HG03025 (cell line): Measurements from ENCODE around the gene ANKIB1.
"Not testable (repeated sequence)": the region's sequence is repeated elsewhere in the genome, so short reads cannot be mapped to it uniquely, and the experiment has no call there.

Source experiments
- ATAC-seq: cut with Tn5 transposase; IDR thresholded peaks from one replicate; pipeline ENCODE4 v1.9.1; 2021; ENCODE audit warnings: mild to moderate bottlenecking, moderate library complexity; ENCODE audit not compliant: unreplicated experiment, low FRiP score

The ANKIB1 gene, protein sequence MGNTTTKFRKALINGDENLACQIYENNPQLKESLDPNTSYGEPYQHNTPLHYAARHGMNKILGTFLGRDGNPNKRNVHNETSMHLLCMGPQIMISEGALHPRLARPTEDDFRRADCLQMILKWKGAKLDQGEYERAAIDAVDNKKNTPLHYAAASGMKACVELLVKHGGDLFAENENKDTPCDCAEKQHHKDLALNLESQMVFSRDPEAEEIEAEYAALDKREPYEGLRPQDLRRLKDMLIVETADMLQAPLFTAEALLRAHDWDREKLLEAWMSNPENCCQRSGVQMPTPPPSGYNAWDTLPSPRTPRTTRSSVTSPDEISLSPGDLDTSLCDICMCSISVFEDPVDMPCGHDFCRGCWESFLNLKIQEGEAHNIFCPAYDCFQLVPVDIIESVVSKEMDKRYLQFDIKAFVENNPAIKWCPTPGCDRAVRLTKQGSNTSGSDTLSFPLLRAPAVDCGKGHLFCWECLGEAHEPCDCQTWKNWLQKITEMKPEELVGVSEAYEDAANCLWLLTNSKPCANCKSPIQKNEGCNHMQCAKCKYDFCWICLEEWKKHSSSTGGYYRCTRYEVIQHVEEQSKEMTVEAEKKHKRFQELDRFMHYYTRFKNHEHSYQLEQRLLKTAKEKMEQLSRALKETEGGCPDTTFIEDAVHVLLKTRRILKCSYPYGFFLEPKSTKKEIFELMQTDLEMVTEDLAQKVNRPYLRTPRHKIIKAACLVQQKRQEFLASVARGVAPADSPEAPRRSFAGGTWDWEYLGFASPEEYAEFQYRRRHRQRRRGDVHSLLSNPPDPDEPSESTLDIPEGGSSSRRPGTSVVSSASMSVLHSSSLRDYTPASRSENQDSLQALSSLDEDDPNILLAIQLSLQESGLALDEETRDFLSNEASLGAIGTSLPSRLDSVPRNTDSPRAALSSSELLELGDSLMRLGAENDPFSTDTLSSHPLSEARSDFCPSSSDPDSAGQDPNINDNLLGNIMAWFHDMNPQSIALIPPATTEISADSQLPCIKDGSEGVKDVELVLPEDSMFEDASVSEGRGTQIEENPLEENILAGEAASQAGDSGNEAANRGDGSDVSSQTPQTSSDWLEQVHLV

DNA sequence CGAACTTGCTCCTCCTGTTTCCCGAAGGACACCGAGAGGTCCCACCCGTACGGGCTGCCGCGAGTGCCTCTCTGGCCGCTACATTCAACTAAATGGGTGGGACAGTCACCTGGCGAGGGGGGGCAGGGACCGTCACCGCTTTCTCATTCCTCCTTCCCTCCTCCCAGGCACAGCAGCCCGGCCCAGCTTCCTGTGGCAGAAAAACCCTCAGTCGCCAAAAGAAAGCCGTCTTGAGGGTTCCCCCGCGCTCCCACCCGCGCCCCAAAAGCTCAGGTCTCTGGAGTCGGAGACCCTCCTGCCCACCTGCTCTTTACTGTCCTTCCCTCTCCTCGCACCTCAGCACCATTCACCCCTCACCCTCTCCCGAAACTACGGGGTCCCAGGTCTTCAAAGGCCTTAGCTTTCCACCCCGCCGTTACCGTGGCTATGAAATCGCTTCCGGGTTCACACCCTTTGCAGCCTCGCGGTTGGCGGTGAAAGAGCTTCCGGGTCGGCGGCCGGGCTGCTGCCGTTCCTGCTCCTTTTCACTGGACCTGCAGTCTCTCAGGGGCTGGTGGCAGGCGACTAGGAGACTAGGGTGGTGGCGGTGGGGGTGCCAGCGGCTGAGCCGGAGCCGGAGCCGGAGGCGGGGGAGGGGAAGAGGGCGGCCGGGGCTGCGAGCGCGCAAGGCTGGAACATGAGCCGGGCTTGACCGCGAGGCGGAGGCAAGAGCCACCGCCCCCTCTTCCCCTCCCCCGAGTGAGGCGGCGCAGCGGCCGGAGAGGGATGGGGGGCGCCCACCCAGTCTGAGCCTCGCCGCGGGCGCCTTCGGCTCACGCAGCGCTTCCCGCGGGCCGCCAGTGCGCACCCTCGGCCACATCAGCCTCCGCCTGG is at the start of gene ANKIB1, which contains the start of gene KRIT1:
ANKIB1 (plus strand) TSS at position 488 of the 873 bp plus-strand sequence. CDS start 49,005 bp downstream, outside the sequence.
KRIT1 (minus strand) TSS at position 428 of the 873 bp plus-strand sequence. CDS start 3,779 bp downstream, outside the sequence.
- peak; percentile 77 for ATAC-seq

- no peak for ATAC-seq
These were observed 45.0 kb upstream of the ANKIB1 start for GRCh38 chr7:92200791-92201190.

DNA sequence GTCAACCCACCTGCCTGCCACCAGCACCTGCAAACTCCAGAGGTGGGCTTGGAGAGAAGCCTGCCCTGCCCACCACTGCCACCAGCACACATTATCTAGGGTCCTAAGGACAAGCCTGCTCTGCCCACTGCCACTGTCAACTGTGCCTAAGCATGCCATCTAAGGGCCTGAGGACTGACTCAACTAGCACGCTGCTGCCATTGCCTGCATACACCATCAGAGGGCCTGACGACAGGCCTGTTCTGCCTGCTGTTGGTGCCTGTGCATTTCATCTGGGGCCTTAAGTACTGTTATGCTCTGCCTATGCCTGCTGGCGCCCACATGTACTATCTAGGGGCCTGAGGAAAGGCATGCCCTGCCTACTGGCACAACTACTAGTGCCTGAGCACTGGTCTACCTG is 39.8 kb upstream of the ANKIB1 start:
- ATAC-seq = no peak

DNA sequence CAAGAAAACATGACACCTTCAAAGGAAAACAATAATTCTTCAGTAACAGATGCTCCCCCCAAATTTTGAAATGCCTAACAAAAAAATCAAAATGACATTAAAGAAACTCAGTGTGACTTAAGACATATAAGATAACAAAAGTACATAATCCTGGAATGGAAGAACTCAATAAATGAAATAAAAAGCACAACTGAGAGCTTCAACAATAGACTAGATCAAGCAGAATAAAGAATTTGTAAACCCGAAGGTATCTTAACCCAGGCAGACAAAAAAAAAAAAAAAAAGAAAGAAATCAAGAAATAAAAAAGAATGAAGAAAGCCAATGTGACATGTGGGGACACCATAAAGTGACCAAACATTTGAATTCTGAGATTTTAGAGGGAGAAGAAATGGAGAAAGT is 39.1 kb upstream of the ANKIB1 start:
- no peak for ATAC-seq

DNA sequence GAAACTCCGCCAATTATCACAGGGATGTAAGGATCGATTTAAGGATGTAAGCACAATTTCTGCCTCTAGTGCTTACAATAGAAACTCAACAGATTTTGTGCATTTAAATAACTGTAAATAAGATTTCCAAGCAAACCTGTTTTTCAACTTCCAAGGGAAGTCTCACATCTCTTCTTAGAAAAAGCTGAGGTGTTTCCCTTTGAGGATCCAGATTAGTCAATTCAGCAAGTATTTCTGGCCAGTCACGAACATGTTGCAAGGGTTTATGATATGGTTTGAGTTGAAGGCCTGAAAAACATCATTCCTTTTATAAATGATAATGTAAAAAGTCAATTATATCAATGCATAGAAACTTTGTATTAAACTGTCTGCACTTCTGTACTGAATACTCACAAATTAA is 24.0 kb upstream of the ANKIB1 start:
- no peak for ATAC-seq

DNA sequence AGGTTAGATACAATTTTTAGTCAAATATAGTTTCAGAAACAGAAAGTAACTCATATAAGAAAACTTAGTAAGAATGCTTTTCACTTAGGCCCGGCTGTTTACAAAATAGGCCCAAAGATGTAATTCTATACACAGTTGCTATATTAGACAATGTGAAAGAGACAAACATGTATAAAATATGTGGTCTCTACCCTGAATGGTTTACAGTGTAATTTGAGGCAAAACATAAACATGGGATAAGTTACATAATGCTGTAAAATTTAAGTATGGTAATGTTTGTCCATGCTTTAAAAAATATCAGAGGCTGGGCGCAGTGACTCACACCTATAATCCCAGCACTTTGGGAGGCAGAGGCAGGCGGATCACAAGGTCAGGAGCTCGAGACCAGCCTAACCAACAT is 18.8 kb upstream of the ANKIB1 start:
- no peak for ATAC-seq

- ATAC-seq = no peak
These were observed 17.7 kb upstream of the ANKIB1 start for GRCh38 chr7:92228100-92228499.

DNA sequence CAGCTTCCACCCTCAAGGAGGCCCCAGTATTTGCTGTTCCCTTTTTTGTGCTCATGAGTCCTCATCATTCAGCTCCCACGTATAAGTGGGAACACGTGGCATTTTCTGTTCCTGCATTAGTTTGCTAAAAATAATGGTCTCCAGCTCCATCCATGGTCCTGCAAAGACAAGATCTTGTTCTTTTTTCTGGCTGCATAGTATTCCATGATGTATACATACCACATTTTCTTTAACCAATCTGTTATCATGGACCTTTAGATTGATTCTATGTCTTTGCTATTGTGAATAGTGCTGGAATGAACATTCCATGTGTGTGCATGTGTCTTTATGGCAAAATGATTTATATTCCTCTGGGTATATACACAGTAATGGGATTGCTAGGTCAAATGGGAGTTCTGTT is 17.0 kb upstream of the ANKIB1 start:
- no peak for ATAC-seq

GRCh38 chr7:92230547-92230946 is 15.2 kb upstream of the ANKIB1 start:
- ATAC-seq = no peak

- no peak for ATAC-seq
These were observed 2.8 kb upstream of the ANKIB1 start for GRCh38 chr7:92242972-92243371.

DNA sequence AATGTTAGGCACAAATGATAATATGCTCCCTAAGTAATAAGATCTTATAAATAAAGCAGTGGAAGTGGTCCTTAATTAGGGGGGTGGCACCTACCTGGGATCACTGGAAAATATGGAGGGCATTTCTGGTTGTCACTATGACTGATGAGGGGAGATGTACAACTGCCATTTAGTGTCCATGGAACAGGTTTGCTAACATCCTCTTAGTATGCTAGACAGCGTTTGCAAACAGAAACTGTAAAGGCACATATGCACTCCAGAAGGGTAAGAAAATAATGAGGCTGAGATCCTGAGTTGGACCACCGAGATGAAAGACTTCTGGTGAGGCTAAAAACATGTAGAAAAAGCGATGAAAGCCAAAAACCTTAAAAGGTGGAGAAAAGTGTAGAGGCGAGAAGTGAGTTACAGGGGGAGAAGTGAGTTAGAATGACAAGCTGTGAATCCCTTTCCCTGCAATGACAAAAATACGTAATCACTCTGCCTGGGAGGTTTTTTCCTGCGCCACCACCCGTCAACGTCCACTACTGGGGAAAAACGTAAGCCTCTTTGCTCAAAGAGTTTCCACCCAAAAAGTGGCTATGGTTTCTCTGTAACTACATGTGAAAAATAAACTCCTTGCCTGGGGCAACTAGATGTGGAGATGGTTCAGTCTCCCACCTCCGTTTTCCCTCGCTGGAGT is 827 bp upstream of the ANKIB1 start:
- no peak for ATAC-seq

DNA sequence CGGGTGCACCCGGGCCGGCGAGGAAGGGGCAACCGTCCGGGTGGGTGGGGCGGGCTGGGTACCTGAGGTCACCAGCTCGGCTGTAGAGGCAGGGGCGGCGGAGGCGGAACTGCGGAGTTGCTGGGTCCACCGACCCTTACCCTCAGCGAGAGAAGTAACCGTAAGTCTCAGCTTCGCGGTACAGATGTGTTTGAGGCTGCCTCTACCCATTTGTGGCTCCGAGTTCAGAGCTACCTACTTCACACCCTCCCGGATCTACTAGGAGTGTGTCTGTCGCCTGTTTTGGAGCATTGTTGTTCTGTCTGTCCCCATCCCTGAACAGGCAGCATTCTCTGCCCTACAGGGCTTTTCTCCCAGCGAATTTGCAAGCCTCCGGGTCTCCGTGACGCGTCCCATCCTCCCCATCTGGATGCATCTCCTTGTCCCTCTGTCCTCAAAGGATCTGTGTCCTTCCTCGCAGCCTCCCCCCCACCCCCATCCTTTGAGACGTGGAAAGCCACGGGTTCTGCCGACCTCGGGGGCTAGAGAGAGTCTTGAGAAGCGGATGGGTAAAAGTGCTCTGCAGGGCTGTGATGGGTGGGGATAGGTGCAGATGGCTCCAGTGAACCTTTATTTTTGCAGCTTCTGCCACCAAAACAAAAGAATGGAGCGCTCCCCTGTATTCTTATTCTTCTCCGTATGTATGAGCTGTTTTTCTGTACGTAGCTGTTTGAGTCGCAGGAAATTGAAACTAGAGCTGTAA is 757 bp downstream of the ANKIB1 start:
- peak; percentile 26 for ATAC-seq

GRCh38 chr7:92250603-92251002 is 4.8 kb downstream of the ANKIB1 start:
- ATAC-seq = no peak

DNA sequence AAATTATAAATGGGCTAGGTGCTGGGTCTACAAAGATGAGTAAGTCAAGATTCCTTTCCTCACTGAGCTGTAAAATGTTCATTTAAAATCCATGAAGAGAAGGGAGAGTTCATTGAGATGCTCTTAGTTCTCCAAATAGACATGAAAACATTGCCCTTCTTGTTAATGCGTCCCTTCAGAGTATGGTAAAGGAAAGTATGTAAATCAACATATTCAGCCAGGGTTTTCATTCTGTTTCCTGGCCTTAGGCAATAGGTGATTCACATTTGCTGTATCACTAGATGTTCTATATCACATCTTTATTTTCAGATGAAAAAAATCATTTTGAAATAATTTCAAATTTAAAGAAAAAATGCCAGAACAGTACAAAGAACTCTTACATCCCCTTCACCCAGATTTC is 5.4 kb downstream of the ANKIB1 start:
- ATAC-seq = no peak

- ATAC-seq = no peak
These were observed 7.5 kb downstream of the ANKIB1 start for GRCh38 chr7:92253251-92253650.

GRCh38 chr7:92254800-92255199 is 9.0 kb downstream of the ANKIB1 start:
- ATAC-seq = not testable (repeated sequence)

GRCh38 chr7:92255308-92255707 is 9.5 kb downstream of the ANKIB1 start:
- no peak for ATAC-seq

DNA sequence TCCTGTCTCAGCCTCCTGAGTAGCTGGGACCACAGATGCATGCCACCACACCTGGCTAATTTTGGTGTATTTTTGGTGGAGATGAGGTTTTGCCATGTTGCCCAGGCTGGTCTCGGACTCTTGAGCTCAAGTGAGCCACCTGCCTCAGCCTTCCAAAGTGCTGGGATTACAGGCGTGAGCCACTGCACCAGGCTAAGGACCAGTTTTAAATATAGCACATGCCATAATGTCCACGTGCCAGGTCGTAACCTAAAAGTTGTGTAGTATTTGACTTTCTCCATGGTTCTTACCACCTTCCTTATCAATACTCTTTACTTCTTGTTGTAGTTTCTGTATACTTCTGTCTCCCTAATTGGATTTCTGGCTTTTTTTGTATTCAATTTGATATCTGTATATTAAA is 13.3 kb downstream of the ANKIB1 start:
- ATAC-seq = no peak
